NOMO-1 treated with DMSO at 0.1 percent for 48 hours (cell line): Measurements from ENCODE around the gene COMMD10.
A peak's percentile ranks its signal among the peaks of the same experiment; 100 is the strongest.

ENCODE experiments used
- DNase-seq: peaks from one replicate; lab custom pipeline; 2025; ENCODE audit not compliant: unreplicated experiment; lab: John Stamatoyannopoulos, UW

Gene COMMD10

DNA sequence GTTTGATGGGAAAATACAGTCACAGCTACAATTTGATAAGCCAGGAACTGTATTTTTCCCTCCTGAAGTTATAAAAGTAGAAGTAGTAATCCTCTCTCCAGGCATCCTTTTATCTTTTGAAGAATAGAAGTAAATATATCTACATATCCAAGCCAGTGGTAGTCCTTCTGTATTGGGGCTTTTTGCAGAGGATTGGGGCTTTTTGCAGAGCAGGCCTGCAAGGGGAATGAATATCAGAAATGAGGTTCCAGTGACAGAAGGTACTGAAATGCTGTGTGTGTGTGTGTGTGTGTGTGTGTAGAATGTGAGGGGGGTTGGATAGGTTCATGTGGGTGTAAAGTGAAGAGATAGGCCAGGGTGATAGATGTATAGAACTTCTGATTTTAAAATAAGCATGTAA, 127.4 kb downstream of the COMMD10 start:
- no peak for DNase-seq

DNA sequence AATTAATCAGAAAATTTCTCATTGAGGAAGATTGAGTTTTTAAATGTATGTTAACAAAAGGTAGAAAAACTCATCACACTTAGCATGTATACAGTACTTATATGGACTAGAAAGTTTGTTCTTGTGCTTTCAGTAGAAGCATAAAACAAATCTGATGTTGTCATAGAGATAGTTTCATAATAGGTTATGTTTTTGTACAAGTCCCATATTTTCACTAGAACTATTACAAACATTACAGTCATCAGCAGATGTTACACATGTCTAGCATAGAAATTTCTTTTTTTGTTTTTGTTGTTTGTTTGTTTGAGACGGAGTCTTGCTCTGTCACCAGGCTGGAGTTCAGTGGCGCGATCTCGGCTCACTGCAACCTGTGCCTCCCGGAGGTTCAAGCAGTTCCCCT, 131.4 kb downstream of the COMMD10 start:
- DNase-seq: no peak

GRCh38 chr5:116225281-116225922, 140.6 kb downstream of the COMMD10 start:
- peak; percentile 78 for DNase-seq

DNA sequence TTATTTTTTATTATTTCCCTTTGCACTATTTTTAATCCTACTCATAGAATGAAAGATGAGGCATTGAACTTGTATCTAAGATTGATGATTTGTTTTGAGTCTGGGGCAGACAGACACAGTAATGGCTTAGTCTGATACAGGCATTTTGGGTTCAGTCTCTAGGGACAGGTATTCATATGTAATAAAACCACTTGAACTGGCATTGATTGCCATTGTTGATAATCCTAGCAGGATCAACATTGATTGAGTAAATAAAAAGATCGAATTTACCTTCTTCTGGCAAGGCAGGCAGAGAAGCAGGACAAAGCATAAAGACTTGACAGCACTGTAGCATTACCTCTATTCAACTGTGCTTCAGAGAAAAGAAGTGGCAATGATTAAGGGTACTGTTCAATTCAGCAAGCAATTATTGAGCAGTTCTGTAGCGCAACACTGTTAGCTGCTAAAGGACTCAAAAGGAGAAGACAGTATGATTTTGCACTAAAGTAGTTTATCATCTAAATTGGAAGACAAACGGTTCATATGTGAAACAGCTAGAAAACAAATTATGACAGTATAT, 144.4 kb downstream of the COMMD10 start:
- no peak for DNase-seq

- no peak for DNase-seq
These were observed 146.5 kb downstream of the COMMD10 start for GRCh38 chr5:116231288-116231687.

DNA sequence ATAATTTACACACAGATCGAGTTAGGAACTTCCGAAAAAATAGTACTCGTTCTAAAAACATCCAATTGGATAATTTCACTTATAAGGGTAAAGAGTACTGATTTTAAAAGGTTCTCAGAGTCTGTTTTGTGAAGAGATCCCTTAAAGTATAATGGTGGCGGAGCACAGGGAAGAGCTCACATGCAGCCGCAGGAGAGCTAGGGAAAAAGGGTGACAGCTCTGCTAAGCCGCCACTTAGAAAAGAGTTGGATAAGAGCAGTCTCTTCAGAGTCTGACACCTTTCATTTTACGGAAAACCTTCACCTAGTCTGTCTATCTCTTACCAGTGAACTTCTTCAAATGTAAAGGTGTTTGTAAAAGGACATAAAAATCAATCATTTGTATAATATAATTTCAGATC, 149.9 kb downstream of the COMMD10 start:
- no peak for DNase-seq

- no peak for DNase-seq
These were observed 153.2 kb downstream of the COMMD10 start for GRCh38 chr5:116237917-116238500.

DNA sequence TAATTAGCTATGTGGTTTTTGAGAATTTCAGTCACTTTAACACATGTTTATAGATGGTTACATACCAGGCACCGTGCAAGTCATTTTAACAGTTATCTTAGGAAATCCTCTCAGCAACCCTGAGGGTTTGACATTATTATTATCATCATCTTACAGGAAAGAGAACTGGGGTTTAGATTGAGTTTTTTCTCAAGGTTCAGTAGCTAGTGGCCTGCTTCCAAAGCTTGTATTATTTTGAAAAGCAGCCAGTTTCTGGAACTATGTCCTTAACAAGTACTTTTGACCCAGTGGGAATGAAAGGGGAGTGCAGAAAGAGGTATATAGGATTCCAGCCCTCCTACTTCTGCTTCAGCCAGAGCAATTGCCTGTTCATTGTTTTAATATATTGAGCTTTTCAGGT, 157.5 kb downstream of the COMMD10 start:
- no peak for DNase-seq

DNA sequence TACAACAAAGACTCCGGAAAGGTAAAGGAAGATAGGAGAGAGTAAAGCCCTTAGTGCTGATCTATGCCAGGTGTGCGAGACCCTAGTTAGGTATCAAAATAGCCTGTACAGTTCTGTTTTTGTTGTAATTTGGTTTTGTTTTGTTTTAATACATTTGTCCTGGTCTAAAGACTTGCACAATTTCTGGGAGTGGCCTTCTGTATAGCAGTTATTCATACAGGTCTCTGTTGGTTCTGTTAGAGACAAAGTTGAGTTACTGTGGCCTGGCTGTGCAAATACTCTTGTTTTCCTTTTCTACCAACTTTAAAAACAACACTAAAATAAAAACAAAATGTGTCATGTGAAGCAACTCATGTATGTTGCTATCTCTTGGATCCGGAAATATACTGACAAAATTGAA, 163.6 kb downstream of the COMMD10 start:
- no peak for DNase-seq

DNA sequence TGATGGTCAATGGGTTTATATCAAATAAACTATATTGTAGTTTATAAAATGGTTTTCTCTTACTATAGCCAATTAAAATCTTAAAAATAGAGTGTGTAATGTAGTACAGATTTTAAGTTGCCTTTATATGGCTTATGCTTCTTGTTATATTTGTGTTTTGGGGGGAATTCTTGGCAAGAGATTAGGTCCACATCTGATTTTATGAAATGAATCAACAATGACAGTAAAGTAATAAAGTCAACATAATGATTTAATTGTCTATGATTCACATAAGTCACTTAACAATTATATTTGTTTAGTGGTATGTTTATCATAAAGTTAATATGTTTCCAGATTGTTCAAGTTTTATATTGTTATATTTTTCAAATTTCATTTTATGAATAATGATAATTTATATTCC, 164.8 kb downstream of the COMMD10 start:
- no peak for DNase-seq

GRCh38 chr5:116256717-116257116, 171.9 kb downstream of the COMMD10 start:
- DNase-seq: no peak

GRCh38 chr5:116265471-116265870, 180.6 kb downstream of the COMMD10 start:
- no peak for DNase-seq

- no peak for DNase-seq
These were observed 186.7 kb downstream of the COMMD10 start for GRCh38 chr5:116271446-116272025.

- DNase-seq: no peak
These were observed 187.6 kb downstream of the COMMD10 start for GRCh38 chr5:116272281-116272941.

DNA sequence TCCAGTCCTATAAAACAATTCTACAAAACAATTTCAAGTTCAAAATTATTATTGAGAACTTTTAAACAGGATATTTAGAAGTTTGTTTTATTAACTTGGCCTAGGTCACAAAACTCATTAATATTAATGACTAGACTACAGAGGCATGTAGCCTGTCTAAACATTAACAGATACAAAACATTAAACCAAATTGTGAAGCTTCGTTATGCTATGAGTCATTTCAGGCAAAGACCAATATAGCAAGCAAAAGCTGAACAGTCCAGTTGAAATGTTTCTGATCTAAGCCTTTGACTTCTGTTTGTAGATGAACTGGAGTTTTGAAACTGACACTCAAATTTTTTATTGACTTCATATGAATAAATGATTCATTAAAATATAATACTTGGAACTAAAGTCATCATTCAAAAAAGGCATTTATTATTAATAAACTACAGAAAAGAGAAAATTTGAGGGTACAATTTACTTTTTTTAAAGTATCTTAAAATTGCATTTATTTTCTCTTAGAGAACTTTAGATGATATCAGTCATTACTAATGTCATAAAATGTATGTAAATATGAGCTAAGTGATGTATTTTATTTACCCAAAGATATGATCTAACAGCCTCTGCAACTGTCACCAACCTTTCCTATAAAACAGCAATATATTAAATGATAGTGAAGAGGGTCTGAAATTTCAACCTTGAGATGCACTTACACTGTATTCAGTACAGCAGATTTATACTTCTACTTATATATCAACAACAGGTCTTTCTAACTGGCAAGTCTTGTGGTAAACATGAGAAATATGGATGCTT, 188.8 kb downstream of the COMMD10 start:
- DNase-seq: no peak

DNA sequence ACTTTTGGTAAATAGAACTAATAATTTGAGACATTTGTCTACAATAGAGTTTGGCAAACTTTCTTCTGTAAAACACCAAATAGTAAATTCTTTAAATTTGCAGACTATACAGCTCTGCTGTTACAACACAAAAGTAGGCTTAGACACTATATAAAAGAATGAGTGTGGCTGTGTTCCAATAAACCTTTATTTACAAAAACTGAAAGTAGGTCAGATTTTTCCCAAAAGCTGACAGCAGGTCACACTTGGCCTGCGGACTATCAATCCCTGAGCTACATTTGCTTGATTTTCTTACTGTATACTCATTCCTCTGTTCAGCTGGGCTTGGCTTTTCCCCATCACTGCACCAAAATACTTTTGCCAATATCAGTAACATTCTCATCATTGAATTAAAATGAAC, 189.4 kb downstream of the COMMD10 start:
- DNase-seq: no peak

DNA sequence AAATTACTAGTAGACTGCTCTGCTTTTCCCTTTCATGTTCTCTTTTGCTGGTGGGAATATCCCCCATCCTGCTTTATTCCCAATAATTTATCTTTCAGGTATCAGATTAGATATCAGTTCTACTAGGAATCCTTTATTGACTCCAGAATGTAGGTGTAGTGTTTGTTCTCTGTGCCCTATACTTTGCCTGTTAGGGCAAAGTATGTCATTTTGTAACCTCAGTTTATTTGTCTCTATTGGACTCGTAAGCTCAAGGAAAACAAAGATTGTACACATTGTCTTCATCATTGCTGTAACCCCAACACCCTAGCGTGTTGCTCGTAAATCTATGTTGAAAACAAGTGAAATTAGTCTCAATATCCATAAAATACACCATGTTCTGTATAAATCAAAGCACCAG, 190.5 kb downstream of the COMMD10 start:
- no peak for DNase-seq

DNA sequence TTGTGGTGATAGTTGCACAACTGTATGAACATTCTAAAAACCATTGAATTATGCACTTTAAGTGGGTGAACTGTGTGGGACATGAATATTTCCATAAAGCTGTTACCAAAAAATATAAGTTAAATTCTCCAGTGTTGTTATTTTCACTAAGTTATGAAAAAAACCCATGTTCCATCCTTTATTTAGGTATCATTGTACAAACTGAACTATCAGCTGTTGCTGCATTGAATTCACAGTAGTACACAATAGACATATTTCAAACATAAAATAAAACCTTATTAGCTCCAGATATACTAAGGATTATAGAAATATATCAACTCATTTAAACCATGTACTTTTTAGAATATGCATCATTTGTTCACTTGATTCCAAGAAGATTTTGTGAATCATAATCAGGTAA, 192.1 kb downstream of the COMMD10 start:
- no peak for DNase-seq

- DNase-seq: no peak
These were observed 195.5 kb downstream of the COMMD10 start for GRCh38 chr5:116280149-116280803.

DNA sequence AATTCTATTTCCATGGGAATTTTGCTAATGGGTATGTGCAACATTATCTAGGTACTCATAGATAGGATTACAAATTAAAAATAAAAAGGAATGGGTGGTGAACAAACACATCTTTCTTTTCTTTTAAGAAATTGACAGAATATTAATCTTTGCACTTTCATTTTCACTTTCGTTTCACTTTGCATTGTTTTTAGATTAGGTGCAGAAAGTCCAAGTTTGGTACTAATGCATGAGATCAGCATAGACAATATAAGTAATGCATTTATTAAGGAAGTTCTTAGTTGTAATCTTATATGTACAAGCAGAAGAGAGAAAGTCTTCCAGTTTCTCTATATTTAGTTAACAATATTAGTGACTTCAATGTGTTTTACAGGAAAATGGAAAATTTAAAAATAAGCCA, 196.5 kb downstream of the COMMD10 start:
- no peak for DNase-seq

DNA sequence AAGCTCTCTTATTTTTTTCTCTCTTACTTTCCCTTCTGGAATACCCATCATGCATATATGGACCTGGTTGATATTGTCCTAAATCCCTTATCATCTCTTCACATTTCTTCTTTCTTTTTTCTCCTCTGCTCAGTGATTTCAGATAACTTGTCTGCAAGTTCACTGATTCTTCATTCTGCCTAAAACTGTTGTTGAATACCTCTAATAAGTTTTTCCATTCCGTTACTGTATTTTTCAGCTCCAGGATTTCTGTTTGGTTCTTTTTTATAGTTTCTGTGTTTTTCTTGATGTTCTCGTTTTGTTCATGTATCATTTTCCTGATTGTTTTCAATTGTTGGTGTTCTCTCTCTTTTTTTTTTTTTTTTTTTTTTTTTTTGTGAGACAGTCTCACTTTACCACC, 203.7 kb downstream of the COMMD10 start:
- DNase-seq: no peak
